WERI-Rb-1 (cell line): ENCODE results near the gene RABGAP1L.

Experiments
- DNase-seq: peaks from one replicate; pipeline ENCODE4 v3.0.0-alpha.2; 2020
- H3K27ac ChIP-seq: fragments of 250-450 bp; sonication (Bioruptor Pico); 2 replicates; pipeline ENCODE4 v1.5.1; 2020; ENCODE audit warnings: mild to moderate bottlenecking, moderate library complexity
- H3K27me3 ChIP-seq: fragments of 250-450 bp; sonication (Bioruptor Pico); 2 replicates; pipeline ENCODE4 v1.5.1; 2021; ENCODE audit warnings: mild to moderate bottlenecking, low read depth, moderate library complexity; ENCODE audit not compliant: insufficient read depth, severe bottlenecking
- H3K36me3 ChIP-seq: fragments of 250-450 bp; sonication (Bioruptor Pico); 2 replicates; pipeline ENCODE4 v1.5.1; 2020; ENCODE audit warnings: mild to moderate bottlenecking, moderate library complexity
- H3K4me3 ChIP-seq: 2 replicates; pipeline ENCODE4 v1.5.1; 2011; ENCODE audit warnings: low read depth, mild to moderate bottlenecking, control low read depth, low read length
- H3K9me3 ChIP-seq: fragments of 250-450 bp; sonication (Bioruptor Pico); 2 replicates; pipeline ENCODE4 v1.5.1; 2021; ENCODE audit warnings: mild to moderate bottlenecking, moderate library complexity; ENCODE audit not compliant: severe bottlenecking
- CTCF ChIP-seq: IDR thresholded peaks from 2 replicates; pipeline ENCODE4 v1.5.1; 2011; ENCODE audit warnings: low read depth, mild to moderate bottlenecking, control low read depth, inconsistent platforms, low read length

Gene RABGAP1L

GRCh38 chr1:174968750-174969244 lies 809.5 kb downstream of the RABGAP1L start:
- no peak overlapping the region for H3K4me3 ChIP-seq
- no peaks in the 10 kb centered on the region for H3K9me3 ChIP-seq
- no peak for TF ChIP-seq CTCF
- no peaks in the 10 kb centered on the region for H3K36me3 ChIP-seq
- no peaks in the 10 kb centered on the region for H3K27me3 ChIP-seq
- H3K27ac ChIP-seq: no peak overlapping the region
- no peak for DNase-seq

DNA sequence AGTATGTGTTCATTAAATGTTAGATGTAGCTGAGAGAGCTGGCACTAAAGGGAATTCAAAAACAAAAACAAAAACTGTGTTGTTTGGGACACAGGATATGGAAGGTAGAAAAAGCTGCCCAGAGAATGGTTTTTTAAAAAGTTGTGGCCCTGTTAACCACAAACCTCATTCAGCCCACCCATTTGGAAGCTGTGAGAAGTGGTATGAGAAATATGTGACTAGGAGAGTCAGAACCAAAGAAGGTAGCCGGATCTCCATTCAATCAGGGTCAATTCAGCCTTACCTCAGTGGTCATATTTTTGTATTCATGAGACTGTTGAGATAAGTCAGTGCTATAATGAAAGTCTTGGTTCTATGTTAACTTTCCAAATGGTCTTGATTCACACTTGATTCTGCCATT lies 810.7 kb downstream of the RABGAP1L start:
- no peak for DNase-seq
- Histone ChIP-seq H3K4me3 (no peak overlapping the region), H3K27ac (no peak overlapping the region), H3K27me3 (no peaks in the 10 kb centered on the region), H3K36me3 (no peaks in the 10 kb centered on the region), H3K9me3 (no peaks in the 10 kb centered on the region)
- TF ChIP-seq CTCF: no peak

GRCh38 chr1:174971466-174971865 lies 812.1 kb downstream of the RABGAP1L start:
- Histone ChIP-seq H3K27ac (no peak overlapping the region), H3K36me3 (no peaks in the 10 kb centered on the region), H3K4me3 (no peak overlapping the region), H3K9me3 (no peaks in the 10 kb centered on the region), H3K27me3 (no peaks in the 10 kb centered on the region)
- TF ChIP-seq CTCF: no peak
- DNase-seq: no peak

DNA sequence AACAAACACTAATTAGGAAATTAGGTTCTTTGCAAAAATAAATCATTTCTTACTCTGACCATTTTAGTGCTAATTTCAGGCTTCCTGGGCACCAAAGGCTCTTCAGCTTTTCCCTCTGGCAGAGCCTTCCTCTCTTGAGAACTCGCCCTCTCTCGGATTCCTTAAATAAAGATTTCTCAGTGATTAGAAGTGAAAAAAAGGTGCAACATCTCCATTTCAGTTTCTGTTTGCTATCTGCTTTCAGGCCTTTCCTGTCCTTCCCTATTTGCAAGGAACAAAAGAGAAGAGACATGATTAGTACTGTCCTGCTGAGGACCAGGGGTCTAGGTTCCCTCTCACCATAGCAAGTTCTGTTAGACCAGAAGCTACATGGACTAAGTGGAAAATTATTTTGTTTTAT lies 812.6 kb downstream of the RABGAP1L start:
- no peak for DNase-seq
- Histone ChIP-seq H3K27me3 (no peaks in the 10 kb centered on the region), H3K27ac (no peak overlapping the region), H3K9me3 (no peaks in the 10 kb centered on the region), H3K36me3 (no peaks in the 10 kb centered on the region), H3K4me3 (no peak overlapping the region)
- TF ChIP-seq CTCF: no peak

DNA sequence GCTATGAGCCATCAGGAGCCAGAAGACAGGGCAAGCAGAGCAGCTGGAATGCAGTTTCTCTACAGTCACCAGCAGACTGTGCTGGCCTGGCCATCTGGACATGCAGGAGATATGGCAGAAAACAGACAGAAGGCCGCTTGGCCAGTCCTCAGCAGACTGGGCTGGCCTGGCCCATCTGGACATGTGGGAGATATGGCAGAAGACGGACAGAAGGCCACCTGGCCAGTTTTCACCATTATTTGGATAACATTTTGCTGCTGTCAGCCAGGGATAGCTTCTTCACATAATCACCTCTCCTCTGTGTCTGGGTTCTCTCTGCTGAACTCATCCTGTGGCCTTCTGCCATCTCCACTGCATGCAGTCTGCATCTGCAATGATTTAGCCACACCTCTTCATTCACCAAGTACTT lies 815.4 kb downstream of the RABGAP1L start:
- TF ChIP-seq CTCF: no peak
- H3K9me3 ChIP-seq: no peaks in the 10 kb centered on the region
- H3K27me3 ChIP-seq: no peaks in the 10 kb centered on the region
- peak; percentile 89 for DNase-seq
- H3K4me3 ChIP-seq: no peak overlapping the region
- H3K27ac ChIP-seq: peak overlapping the region; percentile 69
- H3K36me3 ChIP-seq: no peaks in the 10 kb centered on the region

DNA sequence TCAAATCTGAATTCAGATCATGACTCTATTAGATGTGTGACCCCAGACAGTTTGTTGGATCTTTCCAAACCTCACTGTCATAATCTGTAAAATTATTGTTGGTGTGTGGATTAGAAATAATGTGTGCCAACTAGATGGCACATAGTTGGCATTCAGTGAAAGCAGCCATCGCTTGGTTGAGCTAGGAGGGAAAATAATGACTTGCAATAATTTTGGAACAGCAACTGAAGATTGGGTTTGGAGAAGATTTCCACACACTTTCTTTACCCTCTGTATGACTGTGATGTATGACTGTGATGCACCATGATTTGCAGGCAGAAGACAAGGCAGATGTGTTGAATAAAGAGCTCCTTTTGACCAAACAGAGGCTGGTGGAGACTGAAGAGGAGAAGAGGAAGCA lies 816.4 kb downstream of the RABGAP1L start:
- no peak for TF ChIP-seq CTCF
- H3K27me3 ChIP-seq: no peaks in the 10 kb centered on the region
- H3K9me3 ChIP-seq: no peaks in the 10 kb centered on the region
- H3K4me3 ChIP-seq: no peak overlapping the region
- no peak for DNase-seq
- H3K27ac ChIP-seq: no peak overlapping the region; the same call in 1 of the 2 replicates
- no peaks in the 10 kb centered on the region for H3K36me3 ChIP-seq
